Measurements from ENCODE around the gene ARRDC1. TPM values are rescaled to one million over a fixed set of nuclear protein-coding genes. Genes with fewer than 3 reads are reported as not detected.
"Not testable (repeated sequence)": the region's sequence is repeated elsewhere in the genome, so short reads cannot be mapped to it uniquely, and the experiment has no call there.

Gene ARRDC1
- total RNA-seq, 2 donors from 2014 or later: 40.5 to 56.4 TPM

- Histone ChIP-seq H3K27ac (no peak overlapping the region), H3K4me1 (ENCODE audit: control insufficient read depth in 1 of 2, low read depth in 2 of 2) (peaks cover 9 to 14% of the 10 kb centered on the region in 2 donors), H3K4me3 (no peak overlapping the region), H3K36me3 (peaks cover 4% of the 10 kb centered on the region), H3K27me3 (replicated peaks; ENCODE audit: insufficient read depth) (no peaks in the 10 kb centered on the region), H3K9me3 (no peaks in the 10 kb centered on the region)
- DNase-seq (ENCODE audit: low spot score) (no peak), ATAC-seq (ENCODE audit: insufficient number of reproducible peaks, low FRiP score, low read depth) (no peak)
- TF ChIP-seq CTCF (IDR thresholded peaks at IDR 0.05): no peak
These were observed 12.7 kb upstream of the ARRDC1 start for GRCh38 chr9:137592767-137593166.

- H3K4me3 ChIP-seq: no peak overlapping the region
- H3K27me3 ChIP-seq (replicated peaks; ENCODE audit: insufficient read depth): no peaks in the 10 kb centered on the region
- TF ChIP-seq CTCF (IDR thresholded peaks at IDR 0.05): no peak
- no peaks in the 10 kb centered on the region for H3K9me3 ChIP-seq
- DNase-seq (ENCODE audit: low spot score): no peak
- ATAC-seq (ENCODE audit: insufficient number of reproducible peaks, low FRiP score, low read depth): no peak
- H3K4me1 ChIP-seq (ENCODE audit: control insufficient read depth in 1 of 2, low read depth in 2 of 2): peaks cover 9 to 14% of the 10 kb centered on the region in 2 donors
- H3K36me3 ChIP-seq: no peaks in the 10 kb centered on the region
- no peak overlapping the region for H3K27ac ChIP-seq
These were observed 12.3 kb upstream of the ARRDC1 start for GRCh38 chr9:137593176-137593575.

- not testable (repeated sequence) for H3K4me3 ChIP-seq; H3K27ac ChIP-seq; H3K4me1 ChIP-seq (ENCODE audit: control insufficient read depth in 1 of 2, low read depth in 2 of 2); H3K9me3 ChIP-seq; DNase-seq (ENCODE audit: low spot score); H3K36me3 ChIP-seq; ATAC-seq (ENCODE audit: insufficient number of reproducible peaks, low FRiP score, low read depth); H3K27me3 ChIP-seq (replicated peaks; ENCODE audit: insufficient read depth)
These were observed 8.9 kb upstream of the ARRDC1 start for GRCh38 chr9:137596577-137596976.

GRCh38 chr9:137598943-137599342, 6.5 kb upstream of the ARRDC1 start:
- no peak for TF ChIP-seq CTCF (IDR thresholded peaks at IDR 0.05)
- H3K27me3 ChIP-seq (replicated peaks; ENCODE audit: insufficient read depth): no peaks in the 10 kb centered on the region
- DNase-seq (ENCODE audit: low spot score): no peak
- no peak for ATAC-seq (ENCODE audit: insufficient number of reproducible peaks, low FRiP score, low read depth)
- H3K4me3 ChIP-seq: no peak overlapping the region
- no peak overlapping the region for H3K27ac ChIP-seq
- H3K9me3 ChIP-seq: no peaks in the 10 kb centered on the region
- no peaks in the 10 kb centered on the region for H3K36me3 ChIP-seq
- peaks cover 0 to 8% of the 10 kb centered on the region in 2 donors for H3K4me1 ChIP-seq (ENCODE audit: control insufficient read depth in 1 of 2, low read depth in 2 of 2)

GRCh38 chr9:137602661-137603060, 2.8 kb upstream of the ARRDC1 start:
- Histone ChIP-seq H3K9me3 (no peaks in the 10 kb centered on the region), H3K27ac (no peak overlapping the region), H3K27me3 (replicated peaks; ENCODE audit: insufficient read depth) (no peaks in the 10 kb centered on the region), H3K4me1 (ENCODE audit: control insufficient read depth in 1 of 2, low read depth in 2 of 2) (peaks cover 15 to 32% of the 10 kb centered on the region in 2 donors), H3K4me3 (no peak overlapping the region), H3K36me3 (no peaks in the 10 kb centered on the region)
- no peak for DNase-seq (ENCODE audit: low spot score)
- no peak for TF ChIP-seq CTCF (IDR thresholded peaks at IDR 0.05)
- no peak for ATAC-seq (ENCODE audit: insufficient number of reproducible peaks, low FRiP score, low read depth)

GRCh38 chr9:137603879-137604278, 1.6 kb upstream of the ARRDC1 start:
- Histone ChIP-seq H3K9me3 (no peaks in the 10 kb centered on the region), H3K4me3 (peak overlapping the region; percentile 73), H3K27me3 (replicated peaks; ENCODE audit: insufficient read depth) (no peaks in the 10 kb centered on the region), H3K4me1 (ENCODE audit: control insufficient read depth in 1 of 2, low read depth in 2 of 2) (peaks cover 15 to 41% of the 10 kb centered on the region in 2 donors), H3K27ac (no peak overlapping the region), H3K36me3 (no peaks in the 10 kb centered on the region)
- TF ChIP-seq CTCF (IDR thresholded peaks at IDR 0.05): no peak
- DNase-seq (ENCODE audit: low spot score) (no peak), ATAC-seq (ENCODE audit: insufficient number of reproducible peaks, low FRiP score, low read depth) (no peak)

All from thoracic aorta (tissue), 2 donors.